Anterior cingulate cortex (tissue), 58 donors: ENCODE data around the gene KAZALD1.

ENCODE experiments used
- DNase-seq, 58 donors: peaks; one replicate each; lab custom pipeline; 2025; lab: John Stamatoyannopoulos, UW

Gene KAZALD1

DNA sequence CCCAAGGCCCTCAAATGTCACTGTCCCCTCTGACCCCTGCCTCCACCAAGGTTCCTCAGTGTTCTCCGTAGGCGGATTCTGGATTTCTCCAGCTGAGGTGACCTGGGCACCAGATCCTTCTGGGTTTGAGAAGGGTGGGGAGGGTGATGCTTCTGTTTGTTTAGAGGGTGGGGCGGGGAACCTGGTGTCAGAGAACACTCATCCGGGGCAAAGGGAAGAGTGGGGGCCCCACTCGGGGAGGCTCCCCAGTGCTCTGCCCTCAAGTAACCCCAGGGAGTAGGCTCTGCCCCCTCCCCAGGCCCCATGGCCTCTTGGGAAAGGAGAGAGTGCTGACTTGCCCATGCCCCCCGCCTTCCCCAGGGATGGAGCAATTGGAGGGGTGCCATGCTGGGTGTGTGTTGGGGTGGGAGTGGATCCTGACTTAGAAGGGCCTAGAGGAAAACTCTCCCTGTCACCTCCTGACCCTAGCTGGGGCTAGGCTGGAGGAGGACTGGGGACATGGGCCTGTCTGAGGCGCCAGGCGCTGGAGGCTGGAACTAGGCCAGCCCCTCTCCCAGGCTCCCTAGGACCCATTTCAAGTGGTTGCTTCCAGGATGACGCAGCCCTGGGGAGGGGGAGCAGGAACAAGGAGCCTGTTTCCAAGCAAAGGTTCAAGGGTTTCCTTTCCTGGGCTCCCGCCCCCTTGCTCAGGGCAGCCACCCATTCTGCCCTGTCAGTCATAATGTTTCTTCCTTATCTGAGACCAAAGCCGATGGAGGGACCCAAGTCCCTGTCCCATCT, 27.9 kb downstream of the KAZALD1 start:
- no peak for DNase-seq

DNA sequence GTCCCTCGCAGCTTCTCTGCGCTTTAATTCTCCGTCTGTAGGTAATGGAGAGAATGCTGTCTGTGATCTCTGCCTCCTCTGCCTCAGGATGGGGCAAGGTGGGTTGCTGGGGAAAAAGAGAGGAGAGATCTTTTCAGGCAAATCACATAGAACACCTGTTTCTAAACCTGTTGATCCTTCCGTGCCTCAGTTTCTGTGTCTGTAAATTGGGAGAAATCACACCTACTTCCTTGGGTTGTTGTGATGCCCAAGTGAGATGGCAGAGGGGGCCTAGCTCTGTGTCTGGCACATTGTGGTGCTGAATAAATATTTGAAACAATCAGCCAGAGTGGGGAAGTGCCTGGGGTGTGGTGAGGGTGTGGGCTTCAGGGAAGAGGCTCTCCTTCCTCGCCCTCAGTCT, 28.8 kb downstream of the KAZALD1 start:
- DNase-seq: no peak

DNA sequence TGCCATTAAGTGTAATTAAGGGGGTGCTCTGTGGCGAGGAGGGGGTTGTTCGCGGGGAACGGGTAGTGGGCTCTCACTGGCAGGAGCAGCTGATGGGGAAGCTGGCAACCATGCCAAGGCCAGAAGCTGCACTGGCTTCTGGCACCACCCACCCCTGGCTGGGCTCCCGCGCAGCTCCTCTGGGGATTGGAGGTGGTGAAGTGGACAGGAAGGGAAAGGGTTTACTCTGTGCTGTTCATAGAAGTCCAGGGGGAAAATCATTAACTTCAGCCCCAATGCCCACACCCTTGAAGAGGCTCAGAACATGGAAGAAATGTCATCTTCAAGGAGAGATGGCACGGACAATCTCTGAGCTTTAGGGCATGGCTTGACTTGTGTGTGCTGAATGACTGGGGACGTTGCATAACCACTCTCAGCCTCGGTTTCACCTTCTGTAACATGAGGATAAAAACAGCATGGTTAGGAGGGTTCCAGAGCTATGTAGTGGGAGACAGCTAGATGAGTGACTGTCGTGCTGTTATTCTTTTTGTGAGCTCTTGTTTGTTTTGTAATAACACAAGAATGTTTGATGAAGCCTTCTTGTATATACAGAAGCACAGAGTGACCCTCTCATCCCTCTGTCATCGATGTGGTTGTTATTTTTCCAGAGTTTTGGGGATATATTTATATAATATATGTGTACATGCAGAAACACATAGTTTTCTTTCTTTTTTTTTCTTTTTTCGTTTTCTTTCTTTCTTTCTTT, 29.9 kb downstream of the KAZALD1 start:
- no peak for DNase-seq

DNA sequence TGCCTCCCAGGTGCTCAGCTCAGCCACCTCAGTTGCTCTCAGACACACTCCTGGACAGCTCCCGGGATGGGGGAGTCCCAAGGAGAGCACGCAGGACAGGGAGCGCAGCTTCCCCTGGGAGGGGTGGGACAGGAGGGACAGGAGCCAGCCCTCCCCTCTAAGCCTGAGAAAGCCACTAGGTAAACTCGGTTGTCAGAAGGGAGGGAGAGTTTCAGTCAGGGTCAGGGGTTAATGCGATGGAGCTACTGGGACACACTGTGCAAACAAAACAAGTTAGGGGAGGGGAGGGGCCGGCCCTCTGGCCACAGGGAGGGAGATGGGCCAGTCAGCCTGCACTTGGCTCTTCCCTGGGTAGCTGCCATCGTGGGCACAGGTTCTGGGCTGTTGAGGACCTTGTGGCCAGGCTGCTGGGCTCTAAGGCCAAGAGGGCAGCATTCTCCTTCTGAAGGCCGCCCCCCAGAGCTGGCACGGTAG, 31.1 kb downstream of the KAZALD1 start:
- no peak for DNase-seq

DNA sequence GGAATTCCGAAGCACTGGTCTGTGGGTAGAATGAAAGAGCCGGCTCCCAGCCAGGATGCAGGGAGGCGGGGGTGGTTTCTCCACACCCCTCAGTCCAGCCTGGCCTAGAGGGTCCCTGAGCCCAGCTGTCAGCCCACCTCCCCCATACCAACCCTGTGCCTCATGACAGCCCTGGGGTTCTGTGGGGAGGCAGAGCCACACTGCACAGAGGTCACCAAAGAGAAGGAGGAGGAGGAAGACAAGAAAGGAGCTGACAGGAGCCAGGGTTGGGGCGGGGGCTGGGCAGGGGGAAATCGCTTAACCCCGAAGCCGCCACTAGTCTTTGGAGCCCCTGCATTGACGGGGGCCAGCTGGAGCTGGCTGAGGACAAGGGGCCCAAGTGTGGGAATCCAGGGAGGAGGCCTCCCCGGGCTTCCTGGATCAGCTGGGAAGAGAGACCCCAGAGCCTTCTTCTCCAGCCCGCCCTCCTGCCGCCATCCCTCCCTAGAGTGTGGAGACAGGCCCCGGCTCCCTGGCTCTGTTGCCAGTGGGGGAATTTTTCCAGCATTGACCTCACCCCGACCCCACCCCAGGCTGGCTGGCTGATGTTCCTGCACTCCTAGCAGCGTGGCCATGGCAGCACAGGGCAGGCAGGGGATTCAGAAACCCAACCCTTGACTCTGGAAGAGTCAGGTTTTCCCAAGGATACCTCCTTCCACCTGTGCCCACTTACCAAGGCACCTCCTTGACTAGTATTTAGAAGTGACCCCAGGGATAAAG, 32.5 kb downstream of the KAZALD1 start:
- no peak for DNase-seq

DNA sequence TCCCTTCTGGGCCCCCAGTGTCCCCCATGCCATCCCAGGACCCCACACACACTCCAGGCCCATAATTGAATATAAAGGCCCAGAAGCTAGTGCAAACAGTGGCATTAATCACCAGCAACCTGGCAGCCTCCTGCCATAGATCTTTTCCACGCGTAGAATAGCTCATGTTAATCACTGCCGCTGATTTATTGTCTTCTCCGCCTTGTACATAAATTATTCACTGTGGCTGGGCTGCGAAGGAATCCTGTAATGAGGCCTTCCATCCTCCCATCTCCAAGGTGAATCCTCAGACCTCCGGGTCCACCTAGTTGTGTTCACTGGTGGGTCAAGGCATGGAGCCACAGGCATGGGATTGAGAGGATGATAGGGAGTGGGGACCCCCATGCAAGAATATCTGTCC, 33.2 kb downstream of the KAZALD1 start:
- no peak for DNase-seq

DNA sequence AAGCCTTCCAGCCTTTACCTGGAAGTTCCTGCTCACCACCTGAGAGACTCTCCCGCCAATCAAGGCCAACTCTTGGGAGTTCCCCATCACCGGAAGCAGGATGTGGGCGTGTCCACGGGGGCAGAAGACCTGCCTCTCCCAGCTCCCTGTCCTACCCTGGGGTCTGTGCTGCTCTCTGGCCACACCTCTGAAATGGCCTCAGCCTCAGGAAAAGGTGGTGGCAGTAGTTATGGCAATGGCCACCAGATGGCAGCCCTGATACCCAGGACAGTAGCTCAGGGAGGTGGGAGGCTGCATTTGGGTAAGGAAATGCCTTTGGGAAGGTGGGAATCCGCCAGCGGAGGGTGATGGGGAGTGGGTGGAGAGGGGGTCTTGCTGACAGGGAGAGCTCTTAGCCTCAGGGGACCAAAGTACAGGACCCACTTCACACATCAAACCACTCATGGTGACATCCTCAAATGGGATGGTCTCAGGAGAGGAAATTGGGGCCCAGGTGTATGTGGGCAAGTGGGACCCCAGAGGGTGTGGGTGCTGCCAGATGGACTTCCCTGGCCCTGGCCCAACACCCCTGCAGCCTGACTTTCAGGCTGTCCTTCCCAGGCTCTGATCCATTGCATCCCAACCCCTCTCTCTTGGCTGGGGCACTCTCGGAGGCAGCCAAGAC, 33.9 kb downstream of the KAZALD1 start:
- peak in 30 of 58 donors; percentile 0 to 48 (median 6) for DNase-seq

DNA sequence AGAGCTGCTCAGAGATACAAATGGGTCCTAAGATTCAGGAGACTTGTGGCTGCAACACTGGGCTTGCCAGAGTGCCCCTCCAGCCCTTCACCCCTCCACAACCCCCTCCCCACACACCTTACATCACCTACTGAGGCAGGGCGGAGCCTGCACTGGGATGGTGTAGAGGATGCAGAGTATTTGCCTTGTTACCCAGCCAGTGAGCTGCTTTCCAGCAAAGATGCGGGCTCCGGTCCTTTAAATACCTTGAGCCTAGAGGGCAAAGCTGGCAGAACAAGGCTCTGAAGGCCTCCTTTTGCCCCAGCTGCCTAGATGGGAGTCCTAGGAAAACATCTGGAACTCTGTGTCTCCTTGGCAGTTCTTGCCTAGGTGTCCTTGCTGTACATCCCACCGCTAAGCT, 34.6 kb downstream of the KAZALD1 start:
- no peak for DNase-seq

DNA sequence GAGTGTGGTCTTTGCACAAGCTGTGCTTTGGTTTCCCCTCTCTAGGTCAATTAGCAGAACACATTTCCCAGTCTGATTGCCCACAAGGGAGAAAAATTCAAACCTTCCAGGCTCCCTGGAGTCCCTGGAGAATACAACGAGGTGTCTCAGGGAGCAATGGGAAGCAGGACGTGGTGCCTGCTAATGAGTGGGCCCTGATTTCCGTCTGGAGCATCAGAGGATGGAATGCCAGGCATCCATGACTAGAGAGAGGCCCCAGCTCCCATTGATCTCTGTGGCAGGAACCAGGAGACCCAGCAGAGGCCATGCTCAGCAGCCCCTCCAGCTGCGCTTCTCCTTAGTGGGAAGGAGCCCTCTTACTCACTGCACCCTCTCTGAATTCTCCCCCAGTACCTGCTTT, 36.1 kb downstream of the KAZALD1 start:
- DNase-seq: no peak

DNA sequence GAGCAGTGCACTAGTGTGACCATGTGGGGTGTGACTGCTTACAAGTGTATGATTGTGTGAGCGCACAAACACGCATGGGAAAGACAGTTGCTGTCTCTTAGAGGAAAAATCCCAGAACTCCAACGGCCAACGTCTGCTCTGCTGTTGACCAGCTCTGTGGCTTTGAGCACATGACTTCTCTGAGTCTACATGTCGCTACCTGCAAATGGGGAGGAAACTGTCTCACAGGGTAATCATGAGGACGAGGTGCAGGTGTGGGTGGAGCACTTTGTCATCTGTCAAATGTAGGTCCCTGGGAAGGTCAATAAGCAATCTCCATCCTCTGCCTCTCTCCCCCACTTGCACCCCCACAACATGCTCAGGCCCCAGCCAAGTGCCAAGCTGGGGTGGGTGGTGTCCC, 38.1 kb downstream of the KAZALD1 start:
- DNase-seq: no peak

DNA sequence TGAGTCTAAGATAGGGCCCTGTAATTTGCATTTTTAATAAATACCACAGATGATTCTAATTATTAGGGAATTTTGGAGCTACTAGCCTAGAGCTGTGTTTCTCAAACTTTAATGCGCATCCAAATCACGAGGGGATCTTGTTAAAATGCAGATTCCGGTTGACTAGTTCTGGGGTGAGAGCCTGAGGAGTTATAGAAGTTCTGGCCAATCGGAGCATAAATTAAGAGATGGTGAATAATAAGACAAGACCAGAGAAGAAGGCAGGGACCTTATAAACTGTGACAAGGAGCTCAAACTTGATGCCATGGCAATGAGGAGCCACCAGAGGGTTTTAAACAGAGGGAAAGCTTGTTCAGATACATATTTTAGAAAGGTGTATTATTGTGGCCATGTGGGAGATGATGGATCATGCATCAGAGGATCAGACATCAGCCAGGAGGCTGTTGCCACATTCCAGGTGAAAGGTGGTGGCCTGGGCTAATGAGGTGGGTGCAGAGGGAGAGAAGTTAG, 39.6 kb downstream of the KAZALD1 start:
- no peak for DNase-seq

DNA sequence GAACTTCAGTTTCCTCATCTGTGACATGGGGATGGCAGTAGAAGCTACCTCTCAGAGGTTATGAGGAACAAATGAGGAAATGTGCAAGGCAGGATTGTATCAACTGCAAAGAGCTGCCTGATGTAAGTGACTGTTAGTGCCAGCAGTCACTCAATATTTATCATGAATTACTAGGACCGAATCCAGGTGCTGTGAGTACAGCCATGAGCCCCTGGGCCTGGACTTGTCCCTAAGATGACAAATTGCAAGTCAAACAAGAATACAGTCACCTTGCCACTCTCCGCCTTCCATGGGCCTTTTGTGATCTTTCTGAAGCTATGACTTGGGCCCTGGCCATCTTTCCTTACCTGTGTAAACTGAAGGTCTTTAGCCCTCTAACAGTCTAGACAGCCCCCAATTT, 41.6 kb downstream of the KAZALD1 start:
- no peak for DNase-seq

DNA sequence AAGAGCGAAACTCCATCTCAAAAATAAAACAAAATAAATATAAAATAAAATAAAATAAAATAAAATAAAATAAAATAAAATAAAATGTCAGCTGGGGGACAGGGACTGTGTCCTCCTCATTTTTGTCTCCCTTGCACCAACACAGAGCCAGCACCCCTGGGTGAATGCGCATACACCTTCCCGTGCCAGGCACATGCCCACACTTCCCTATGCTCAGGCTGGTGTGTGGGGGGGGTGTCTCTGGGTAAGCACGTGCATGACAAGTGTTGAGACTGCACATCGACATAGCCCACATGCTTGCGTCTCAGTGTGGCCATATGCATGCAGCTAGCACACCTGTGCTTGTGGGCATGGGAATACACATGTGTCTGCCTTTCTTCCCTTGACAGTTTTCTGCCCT, 44.6 kb downstream of the KAZALD1 start:
- DNase-seq: no peak

DNA sequence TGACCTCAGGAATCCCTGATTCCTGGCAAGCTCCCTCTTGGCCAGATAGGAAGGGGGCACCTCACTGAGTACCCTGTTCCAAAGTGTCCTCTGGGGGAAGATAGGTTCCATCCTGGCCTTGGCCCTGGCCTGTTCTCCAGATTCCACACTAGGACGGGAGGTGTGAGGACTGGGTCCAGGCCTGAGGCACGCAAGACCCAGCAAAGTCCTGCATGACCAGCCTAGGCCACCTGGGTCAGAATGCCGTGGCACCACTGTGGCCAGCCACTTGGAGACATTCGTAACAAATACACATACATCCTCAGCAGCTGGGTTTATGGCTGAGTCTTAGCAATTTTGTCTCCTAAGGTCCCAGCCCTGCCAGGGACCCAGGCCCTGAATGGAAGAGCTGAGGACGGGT, 46.0 kb downstream of the KAZALD1 start:
- DNase-seq: no peak

DNA sequence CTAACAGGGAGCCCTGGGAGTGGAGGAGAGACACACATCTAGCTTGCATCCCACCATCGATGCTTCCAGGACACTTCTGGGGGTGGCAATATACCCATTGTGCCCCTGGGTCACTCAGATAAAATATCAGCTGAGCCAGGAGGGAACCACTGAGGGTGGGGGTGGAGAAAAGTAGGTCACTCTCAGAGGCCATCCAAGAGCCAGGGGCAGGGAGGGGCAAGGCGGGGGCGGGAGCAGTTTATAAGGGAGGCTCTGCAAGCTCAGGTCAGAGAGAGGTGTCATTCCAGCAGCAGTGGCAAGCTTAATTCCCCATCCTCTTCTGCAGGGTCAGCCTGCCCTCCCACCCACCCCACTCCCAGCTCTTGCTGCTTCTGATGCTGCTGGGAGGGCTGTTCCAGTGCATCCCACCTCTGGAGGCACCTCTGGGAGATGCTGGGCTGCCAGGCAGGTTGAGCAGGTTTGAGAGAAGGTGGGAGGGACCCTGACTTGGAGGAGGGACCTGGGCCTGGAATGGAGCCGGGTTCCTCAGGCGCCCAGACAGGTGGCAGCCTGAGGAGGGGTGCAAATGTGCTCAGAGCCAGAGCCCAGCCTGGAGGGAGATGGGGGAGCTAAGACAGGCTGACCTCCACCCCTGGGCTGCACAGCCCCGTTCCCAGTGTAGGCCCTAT, 49.2 kb downstream of the KAZALD1 start:
- DNase-seq: no peak

DNA sequence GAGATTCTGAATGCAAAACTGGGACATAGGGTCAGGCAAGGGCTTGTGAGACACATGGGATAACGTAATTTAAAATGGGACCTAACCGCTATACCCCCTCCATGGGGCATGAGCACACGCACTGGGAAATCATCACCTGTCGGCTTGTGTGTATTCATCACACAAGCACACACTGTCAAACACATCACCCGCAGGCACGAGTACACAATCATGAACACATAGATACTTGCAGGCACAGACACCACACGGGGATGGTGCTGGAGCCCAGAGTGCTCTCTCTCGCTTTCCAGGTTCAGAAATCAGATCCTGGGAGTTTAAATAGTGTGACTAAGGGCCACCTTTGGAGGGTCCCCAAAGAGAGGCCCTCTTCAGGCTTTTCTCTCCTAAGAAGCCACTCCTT, 49.8 kb downstream of the KAZALD1 start:
- DNase-seq: no peak

DNA sequence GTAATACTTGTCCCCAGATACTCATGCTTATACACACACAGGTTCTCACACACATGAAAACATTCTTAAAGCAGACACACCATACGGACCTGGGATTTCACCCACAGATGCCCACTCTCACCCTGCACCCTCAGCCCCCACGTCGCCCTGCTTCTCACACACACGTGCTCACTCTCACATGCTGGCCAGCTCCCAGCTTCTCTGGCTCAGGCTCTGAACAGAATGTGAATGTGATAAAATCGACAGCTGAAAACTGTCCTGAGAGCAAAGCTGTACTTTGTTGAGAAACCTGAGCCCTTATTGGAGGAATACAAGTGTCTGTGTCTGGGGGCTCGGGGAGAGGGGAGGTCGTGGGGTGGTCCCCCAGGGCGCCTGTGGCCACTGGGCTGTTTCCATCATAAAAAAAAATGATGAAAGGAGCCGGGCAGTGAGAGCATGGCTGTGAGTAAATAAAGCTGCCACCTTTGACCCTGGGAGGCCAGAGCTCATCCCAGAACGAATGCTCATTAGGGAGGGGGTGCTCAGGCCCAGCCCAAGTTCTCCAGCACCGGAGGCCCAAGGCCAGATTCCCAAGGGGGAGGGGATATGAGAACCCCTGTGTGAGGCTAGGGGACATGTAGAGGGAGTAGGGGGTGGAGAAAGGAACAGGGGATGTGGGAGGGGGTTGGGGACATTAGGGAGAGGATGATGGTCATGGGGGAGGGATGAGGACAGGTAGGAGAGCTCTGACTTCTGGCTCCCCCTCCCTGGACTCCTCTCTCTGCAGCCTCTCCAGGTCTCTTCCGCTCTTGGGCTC, 51.2 kb downstream of the KAZALD1 start:
- DNase-seq: no peak

DNA sequence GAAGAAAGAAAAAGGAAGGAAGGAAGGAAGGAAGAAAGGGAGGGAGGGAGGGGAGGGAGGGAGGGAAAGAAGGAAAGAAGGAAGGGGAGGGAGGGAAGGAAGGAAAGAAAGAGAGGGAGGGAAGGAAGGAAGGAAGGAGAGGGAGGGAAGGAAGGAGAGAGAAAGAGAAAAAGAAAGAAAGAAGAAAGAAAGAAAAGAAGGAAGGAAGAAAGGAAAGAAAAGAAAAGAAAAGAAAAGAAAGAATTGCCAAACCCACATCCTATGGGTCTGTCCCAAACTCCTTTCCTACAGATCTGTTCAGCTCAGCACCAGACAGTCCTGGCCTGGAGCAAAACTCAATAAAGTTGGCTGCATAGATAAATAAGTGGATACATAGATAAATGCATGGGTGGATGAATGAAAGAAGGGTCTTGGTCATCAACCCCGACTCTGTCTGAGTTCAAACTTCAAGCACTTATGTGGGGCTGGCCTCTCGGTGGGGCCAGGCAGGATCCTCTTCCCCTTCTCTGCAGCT, 52.2 kb downstream of the KAZALD1 start:
- DNase-seq: no peak

DNA sequence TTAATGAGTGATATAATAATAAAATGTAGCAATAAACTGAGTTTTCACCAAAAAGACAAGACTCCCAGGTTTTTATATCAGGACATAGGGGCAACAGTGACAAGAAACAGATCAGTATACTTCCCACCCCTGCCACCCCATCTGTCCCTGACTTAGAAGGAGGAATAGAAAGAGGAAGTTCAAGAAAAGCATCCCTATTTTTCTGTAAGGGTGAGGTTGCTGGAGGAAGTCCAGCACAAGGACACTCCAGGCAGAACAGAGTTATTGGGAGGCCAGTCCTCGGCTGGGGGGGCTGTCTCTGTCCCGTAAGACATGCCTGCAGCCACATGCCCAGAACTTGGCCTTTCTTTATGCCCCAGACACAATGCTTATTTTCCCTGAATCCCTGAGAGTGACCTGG, 52.9 kb downstream of the KAZALD1 start:
- no peak for DNase-seq
